H1 (cell line): ENCODE data around the gene ISOC2. TPM values are rescaled to one million over a fixed set of nuclear protein-coding genes. Genes with fewer than 3 reads are reported as not detected.

Experiments
- CBX5 ChIP-seq: fragments of 300-800, 300-1000 bp; sonication (generic); IDR thresholded peaks from 2 replicates; pipeline ENCODE4 v1.7.1; 2016; ENCODE audit warnings: antibody characterized with exemption, low read length, low read depth
- CEBPB ChIP-seq: IDR thresholded peaks from 2 replicates; pipeline ENCODE4 v1.6.1; 2012; ENCODE audit warnings: low read depth, low read length
- CHD2 ChIP-seq: IDR thresholded peaks from 2 replicates; pipeline ENCODE4 v1.6.1; 2012; ENCODE audit warnings: low read length, improper control_type of control experiment
- CTBP2 ChIP-seq: IDR thresholded peaks from 2 replicates; pipeline ENCODE4 v1.7.0; 2011; ENCODE audit warnings: borderline replicate concordance, mild to moderate bottlenecking, moderate library complexity, mixed read lengths, low read length; ENCODE audit not compliant: insufficient read depth, insufficient read length
- E2F6 ChIP-seq: IDR thresholded peaks from 2 replicates; pipeline ENCODE4 v1.6.1; 2012; ENCODE audit warnings: inconsistent platforms
- EZH2 ChIP-seq: fragments of 200-600 bp; sonication (generic); IDR thresholded peaks from 2 replicates; pipeline ENCODE4 v1.7.1; 2012; ENCODE audit warnings: low read depth, mild to moderate bottlenecking, moderate library complexity, low read length, inconsistent platforms; ENCODE audit not compliant: severe bottlenecking
- FOSL1 ChIP-seq: IDR thresholded peaks from 2 replicates; pipeline ENCODE4 v1.6.1; 2011; ENCODE audit warnings: mild to moderate bottlenecking, low read depth, low read length, moderate library complexity; ENCODE audit not compliant: insufficient read depth
- JUND ChIP-seq: IDR thresholded peaks from 2 replicates; pipeline ENCODE4 v1.6.1; 2011; ENCODE audit warnings: mild to moderate bottlenecking, improper control_type of control experiment, low read length
- KDM1A ChIP-seq: fragments of 200-600, 300-600 bp; sonication (generic); IDR thresholded peaks from 2 replicates; pipeline ENCODE4 v1.7.1; 2016; ENCODE audit warnings: mild to moderate bottlenecking, low read length, borderline replicate concordance
- KDM4A ChIP-seq: IDR thresholded peaks from one replicate; pipeline ENCODE4 v1.7.1; 2012; ENCODE audit warnings: low read depth, mild to moderate bottlenecking, moderate library complexity, low read length, inconsistent platforms; ENCODE audit not compliant: severe bottlenecking
- KDM5A ChIP-seq: fragments of 200-600 bp; IDR thresholded peaks from 2 replicates; pipeline ENCODE4 v1.7.1; 2012; ENCODE audit warnings: mild to moderate bottlenecking, low read length, inconsistent platforms, mixed read lengths
- MAFK ChIP-seq: IDR thresholded peaks from 2 replicates; pipeline ENCODE4 v1.6.1; 2012; ENCODE audit warnings: low read depth, mild to moderate bottlenecking, improper control_type of control experiment, low read length
- NANOG ChIP-seq: IDR thresholded peaks from 2 replicates; pipeline ENCODE4 v1.6.1; 2011; ENCODE audit warnings: low read length, low read depth, mild to moderate bottlenecking, inconsistent platforms; ENCODE audit not compliant: insufficient read depth, poor library complexity, severe bottlenecking
- POLR2AphosphoS5 ChIP-seq: IDR thresholded peaks from 2 replicates; pipeline ENCODE4 v1.6.1; 2011; ENCODE audit warnings: low read depth, low read length
- RAD21 ChIP-seq, 2 experiments: IDR thresholded peaks in 1 of 2; conservative IDR thresholded peaks in 1 of 2; 2 replicates each; pipeline ENCODE4 v1.6.1; 2011; ENCODE audit warnings: low read depth in 2 of 2, low read length in 2 of 2, improper control_type of control experiment in 1 of 2, inconsistent platforms in 1 of 2, mild to moderate bottlenecking in 1 of 2, moderate library complexity in 1 of 2
- SIN3A ChIP-seq, 2 experiments: IDR thresholded peaks in 1 of 2; conservative IDR thresholded peaks in 1 of 2; 2 replicates each; pipeline ENCODE4 v1.6.1; 2011 to 2012; ENCODE audit warnings: low read length in 2 of 2, improper control_type of control experiment in 1 of 2, low read depth in 1 of 2, mild to moderate bottlenecking in 1 of 2
- SIRT6 ChIP-seq: IDR thresholded peaks from one replicate; pipeline ENCODE4 v1.7.1; 2012; ENCODE audit warnings: low read length, inconsistent platforms
- SIX5 ChIP-seq: IDR thresholded peaks from 2 replicates; pipeline ENCODE4 v1.6.1; 2011; ENCODE audit warnings: mild to moderate bottlenecking, low read depth, low read length
- SP4 ChIP-seq: IDR thresholded peaks from 2 replicates; pipeline ENCODE4 v1.6.1; 2012; ENCODE audit warnings: low read length, inconsistent platforms
- TAF7 ChIP-seq: optimal IDR thresholded peaks from 2 replicates; pipeline ENCODE3; 2011; ENCODE audit warnings: low read depth, mild to moderate bottlenecking, inconsistent platforms, low read length, moderate library complexity, borderline replicate concordance
- TCF12 ChIP-seq: IDR thresholded peaks from 2 replicates; pipeline ENCODE4 v1.6.1; 2011; ENCODE audit warnings: low read depth, mild to moderate bottlenecking, low read length
- USF2 ChIP-seq: IDR thresholded peaks from 2 replicates; pipeline ENCODE4 v1.6.1; 2011; ENCODE audit warnings: low read length, improper control_type of control experiment
- polyA plus RNA-seq, 7 experiments: library from polyadenylated mRNA; depleted of rRNA in 3 of 7; stranded (reverse) in 5 of 7; unstranded in 2 of 7; fragments of >200 nt in 5 of 7; fragments of 200-250 nt in 2 of 7; gene quantifications; 1 replicate in 5 of 7; 2 replicates in 1 of 7; 4 replicates in 1 of 7; pipeline versions ENCODE4 v1.2.1 to v1.2.3, GENCODE V29; 2011 to 2013; ENCODE audit warnings: missing spikeins in 2 of 7, mixed read lengths in 2 of 7
- total RNA-seq: library from RNA; stranded (reverse); fragmentation: NEBNext Ultra II Directional; extraction: Animal tissue kit (Norgen Biotek cat#: 25700); gene quantifications from 2 replicates; pipeline ENCODE4 v1.2.1, GENCODE V29; 2021

ISOC2 gene
- total and polyA plus RNA-seq, 2 of the 8 experiments (the other 6 are each of a cell fraction or from before 2014, with no cell fraction given): 96.9 to 152 TPM

GRCh38 chr19:55452749-55453346, 8.6 kb downstream of the ISOC2 start (continued):
- TF ChIP-seq CHD2: peak; percentile 36; the same call in 1 of the 2 replicates
- TF ChIP-seq TAF7: no peak
- TF ChIP-seq KDM4A: no peak
- TF ChIP-seq NANOG: no peak
- TF ChIP-seq SIX5: peak; percentile 7; the same call in 1 of the 2 replicates
- peak in 1 of 2 experiments; percentile 28; a peak in 1 of 4 replicates for TF ChIP-seq SIN3A (conservative IDR thresholded peaks at IDR 0.05 in 1 of 2, IDR thresholded peaks at IDR 0.05 in 1 of 2; ENCODE audit: low read depth in 1 of 2, low read length in 2 of 2)
- TF ChIP-seq E2F6: 0 out of 2 replicates have a peak, but pooled peaks have one; percentile 34
- TF ChIP-seq POLR2AphosphoS5: no peak
- TF ChIP-seq FOSL1: no peak
- no peak for TF ChIP-seq MAFK
- no peak for TF ChIP-seq RAD21 (IDR thresholded peaks at IDR 0.05 in 1 of 2, conservative IDR thresholded peaks at IDR 0.05 in 1 of 2; ENCODE audit: low read depth in 2 of 2, low read length in 2 of 2)
- TF ChIP-seq KDM5A: no peak
- TF ChIP-seq SP4: peak; percentile 87
- TF ChIP-seq KDM1A: no peak
- TF ChIP-seq CEBPB: no peak
- peak; percentile 85 for TF ChIP-seq JUND
- TF ChIP-seq CBX5: no peak
- no peak for TF ChIP-seq USF2
- TF ChIP-seq TCF12: no peak
- TF ChIP-seq EZH2: no peak
- TF ChIP-seq SIRT6: no peak
- TF ChIP-seq CTBP2: no peak
